ENCODE results near the gene DCUN1D1. TPM values are rescaled to one million over a fixed set of nuclear protein-coding genes. Genes with fewer than 3 reads are reported as not detected.
"Not testable (repeated sequence)": the region's sequence is repeated elsewhere in the genome, so short reads cannot be mapped to it uniquely, and the experiment has no call there.

Gene DCUN1D1
- total RNA-seq, 1 donor from 2014 or later: 50.7 TPM

- Mint-ChIP-seq H3K36me3 (peaks cover 3% of the 10 kb centered on the region), H3K27me3 (ENCODE audit: low read depth) (no peaks in the 10 kb centered on the region), H3K9me3 (peaks cover 14% of the 10 kb centered on the region), H3K4me3 (no peak overlapping the region), H3K4me1 (no peaks in the 10 kb centered on the region), H3K27ac (no peak overlapping the region)
- no peak for DNase-seq (ENCODE audit: low spot score in 2 of 2, unreplicated experiment in 2 of 2)
- TF ChIP-seq CTCF (IDR thresholded peaks at IDR 0.05; ENCODE audit: unreplicated experiment): no peak
These were observed 19.4 kb upstream of the DCUN1D1 start for GRCh38 chr3:182999767-183000166.

- not testable (repeated sequence) for DNase-seq (ENCODE audit: low spot score in 2 of 2, unreplicated experiment in 2 of 2); H3K27me3 Mint-ChIP-seq (ENCODE audit: low read depth); H3K36me3 Mint-ChIP-seq; H3K4me1 Mint-ChIP-seq; H3K4me3 Mint-ChIP-seq; H3K27ac Mint-ChIP-seq
- H3K9me3 Mint-ChIP-seq: peaks cover 24% of the 10 kb centered on the region
These were observed 13.3 kb upstream of the DCUN1D1 start for GRCh38 chr3:182993486-182994201.

- Mint-ChIP-seq H3K9me3 (peaks cover 10% of the 10 kb centered on the region), H3K27ac (no peak overlapping the region), H3K36me3 (no peaks in the 10 kb centered on the region), H3K4me1 (no peaks in the 10 kb centered on the region), H3K4me3 (no peak overlapping the region), H3K27me3 (ENCODE audit: low read depth) (no peaks in the 10 kb centered on the region)
- no peak for TF ChIP-seq CTCF (IDR thresholded peaks at IDR 0.05; ENCODE audit: unreplicated experiment)
- no peak for DNase-seq (ENCODE audit: low spot score in 2 of 2, unreplicated experiment in 2 of 2)
These were observed 9.2 kb upstream of the DCUN1D1 start for GRCh38 chr3:182989566-182989965.

GRCh38 chr3:182986021-182986420, 5.7 kb upstream of the DCUN1D1 start:
- H3K27ac Mint-ChIP-seq: no peak overlapping the region
- H3K36me3 Mint-ChIP-seq: no peaks in the 10 kb centered on the region
- H3K27me3 Mint-ChIP-seq (ENCODE audit: low read depth): no peaks in the 10 kb centered on the region
- H3K4me1 Mint-ChIP-seq: peaks cover 2% of the 10 kb centered on the region
- no peak for TF ChIP-seq CTCF (IDR thresholded peaks at IDR 0.05; ENCODE audit: unreplicated experiment)
- H3K9me3 Mint-ChIP-seq: no peaks in the 10 kb centered on the region
- no peak overlapping the region for H3K4me3 Mint-ChIP-seq
- DNase-seq (ENCODE audit: low spot score in 2 of 2, unreplicated experiment in 2 of 2): no peak

GRCh38 chr3:182983876-182984275, 3.5 kb upstream of the DCUN1D1 start:
- Mint-ChIP-seq H3K4me1 (peaks cover 9% of the 10 kb centered on the region), H3K4me3 (no peak overlapping the region), H3K36me3 (no peaks in the 10 kb centered on the region), H3K27me3 (ENCODE audit: low read depth) (no peaks in the 10 kb centered on the region), H3K27ac (no peak overlapping the region), H3K9me3 (no peaks in the 10 kb centered on the region)
- DNase-seq (ENCODE audit: low spot score in 2 of 2, unreplicated experiment in 2 of 2): no peak
- no peak for TF ChIP-seq CTCF (IDR thresholded peaks at IDR 0.05; ENCODE audit: unreplicated experiment)

- Mint-ChIP-seq H3K27ac (peak overlapping the region; percentile 67), H3K27me3 (ENCODE audit: low read depth) (no peaks in the 10 kb centered on the region), H3K36me3 (no peaks in the 10 kb centered on the region), H3K4me3 (peak overlapping the region; percentile 71), H3K9me3 (no peaks in the 10 kb centered on the region), H3K4me1 (peaks cover 19% of the 10 kb centered on the region)
- no peak for TF ChIP-seq CTCF (IDR thresholded peaks at IDR 0.05; ENCODE audit: unreplicated experiment)
- no peak for DNase-seq (ENCODE audit: low spot score in 2 of 2, unreplicated experiment in 2 of 2)
These were observed 671 bp upstream of the DCUN1D1 start for GRCh38 chr3:182981038-182981380.
